22Rv1 (cell line): ENCODE measurements around the gene RNU7-1.
A peak's percentile ranks its signal among the peaks of the same experiment; 100 is the strongest.

Experiments
- H3K27ac ChIP-seq: fragments of 450-650 bp; 2 replicates; pipeline ENCODE4 v1.5.1; 2017
- ZFX ChIP-seq: fragments of 450-650 bp; IDR thresholded peaks from 2 replicates; pipeline ENCODE4 v1.6.1; 2017; ENCODE audit warnings: antibody characterized with exemption, borderline replicate concordance
- TF ChIP-seq, protein P1 (sequence below): fragments of 450-650 bp; IDR thresholded peaks from 2 replicates; pipeline ENCODE4 v1.5.1; 2017; ENCODE audit warnings: mild to moderate bottlenecking

The RNU7-1 gene

GRCh38 chr12:6977653-6978052, 34.0 kb downstream of the RNU7-1 start:
- TF ChIP-seq, protein P1, sequence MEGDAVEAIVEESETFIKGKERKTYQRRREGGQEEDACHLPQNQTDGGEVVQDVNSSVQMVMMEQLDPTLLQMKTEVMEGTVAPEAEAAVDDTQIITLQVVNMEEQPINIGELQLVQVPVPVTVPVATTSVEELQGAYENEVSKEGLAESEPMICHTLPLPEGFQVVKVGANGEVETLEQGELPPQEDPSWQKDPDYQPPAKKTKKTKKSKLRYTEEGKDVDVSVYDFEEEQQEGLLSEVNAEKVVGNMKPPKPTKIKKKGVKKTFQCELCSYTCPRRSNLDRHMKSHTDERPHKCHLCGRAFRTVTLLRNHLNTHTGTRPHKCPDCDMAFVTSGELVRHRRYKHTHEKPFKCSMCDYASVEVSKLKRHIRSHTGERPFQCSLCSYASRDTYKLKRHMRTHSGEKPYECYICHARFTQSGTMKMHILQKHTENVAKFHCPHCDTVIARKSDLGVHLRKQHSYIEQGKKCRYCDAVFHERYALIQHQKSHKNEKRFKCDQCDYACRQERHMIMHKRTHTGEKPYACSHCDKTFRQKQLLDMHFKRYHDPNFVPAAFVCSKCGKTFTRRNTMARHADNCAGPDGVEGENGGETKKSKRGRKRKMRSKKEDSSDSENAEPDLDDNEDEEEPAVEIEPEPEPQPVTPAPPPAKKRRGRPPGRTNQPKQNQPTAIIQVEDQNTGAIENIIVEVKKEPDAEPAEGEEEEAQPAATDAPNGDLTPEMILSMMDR = no peak
- TF ChIP-seq ZFX = no peak
- H3K27ac ChIP-seq = peak overlapping the region; percentile 30; the same call in 1 of the 2 replicates

GRCh38 chr12:6978188-6978587, 34.6 kb downstream of the RNU7-1 start:
- peak overlapping the region; percentile 30 for H3K27ac ChIP-seq
- TF ChIP-seq, protein P1 = no peak
- no peak for TF ChIP-seq ZFX

- H3K27ac ChIP-seq = peak overlapping the region; percentile 30
- TF ChIP-seq, protein P1 = no peak
- no peak for TF ChIP-seq ZFX
Measured at GRCh38 chr12:6978611-6979011, 35.0 kb downstream of the RNU7-1 start.

- H3K27ac ChIP-seq = peak overlapping the region; percentile 30
- TF ChIP-seq, protein P1 = no peak
- no peak for TF ChIP-seq ZFX
Measured at GRCh38 chr12:6979021-6979420, 35.4 kb downstream of the RNU7-1 start.

DNA sequence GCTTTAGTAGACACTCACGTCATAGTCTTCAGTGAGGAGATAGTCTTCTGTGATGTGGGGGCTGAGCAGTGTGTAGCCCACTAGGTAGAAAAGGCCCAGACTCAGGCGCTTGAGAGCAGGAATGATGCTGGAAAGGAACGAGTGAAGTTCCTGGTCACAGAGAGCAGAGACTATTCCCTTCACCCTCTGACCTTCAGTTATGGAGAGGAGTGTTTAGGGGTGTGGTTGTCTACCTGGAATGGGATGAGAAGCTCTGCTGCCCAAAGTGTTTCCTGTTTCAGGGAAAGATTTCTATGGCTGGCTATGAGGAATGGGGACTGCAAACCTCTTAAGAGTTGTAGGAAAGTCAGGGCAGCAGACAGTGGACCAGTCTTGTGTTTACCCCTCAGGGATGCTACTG, 35.8 kb downstream of the RNU7-1 start:
- H3K27ac ChIP-seq = peak overlapping the region; percentile 30
- TF ChIP-seq ZFX = no peak
- TF ChIP-seq, protein P1 = no peak

GRCh38 chr12:6980075-6980474, 36.5 kb downstream of the RNU7-1 start:
- no peak for TF ChIP-seq ZFX
- TF ChIP-seq, protein P1 = no peak
- 0 out of 2 replicates have a peak overlapping the region, but pooled peaks have one; percentile 30 for H3K27ac ChIP-seq

DNA sequence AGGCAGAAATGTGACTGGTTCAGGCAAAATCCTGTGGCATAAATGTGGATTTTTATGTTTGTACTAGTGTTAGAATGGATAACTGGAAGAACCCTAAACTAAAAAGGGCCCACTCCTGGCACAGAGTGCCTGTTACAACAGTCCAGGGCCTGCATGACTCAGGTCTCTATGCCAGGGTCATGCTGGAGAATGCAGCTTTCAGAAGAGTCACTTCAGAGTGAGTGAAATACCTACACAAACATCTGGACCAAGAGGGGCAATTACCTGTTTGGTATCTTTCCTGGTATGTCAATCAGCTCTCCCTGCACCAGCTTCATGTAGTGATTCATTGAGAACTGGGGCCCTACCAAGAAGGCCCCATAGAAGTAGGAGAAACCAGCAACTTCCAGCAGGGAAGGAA, 37.1 kb downstream of the RNU7-1 start:
- peak overlapping the region; percentile 3; the same call in 1 of the 2 replicates for H3K27ac ChIP-seq
- TF ChIP-seq, protein P1 = no peak
- TF ChIP-seq ZFX = no peak
